Large intestine (tissue), 3 donors: ENCODE measurements around the gene ITGBL1. TPM values are rescaled to one million over a fixed set of nuclear protein-coding genes. Genes with fewer than 3 reads are reported as not detected.
"Not testable (repeated sequence)": the region's sequence is repeated elsewhere in the genome, so short reads cannot be mapped to it uniquely, and the experiment has no call there.

Experiments
- DNase-seq, 2 donors: peaks; one replicate each; pipeline versions ENCODE4 v3.0.0 to v3.0.0-alpha.2; 2013
- H3K27ac ChIP-seq: one replicate; pipeline ENCODE4 v1.5.1; 2013; ENCODE audit warnings: low read length
- H3K27me3 ChIP-seq: 2 replicates; pipeline ENCODE4 v1.6.1; 2013; ENCODE audit warnings: low read length; ENCODE audit not compliant: control insufficient read depth, insufficient read depth
- H3K36me3 ChIP-seq: 2 replicates; pipeline ENCODE4 v1.6.1; 2013; ENCODE audit warnings: low read length; ENCODE audit not compliant: control insufficient read depth, insufficient read depth
- H3K4me1 ChIP-seq: one replicate; pipeline ENCODE4 v1.6.1; 2013; ENCODE audit warnings: low read length; ENCODE audit not compliant: control insufficient read depth, insufficient read depth
- H3K4me3 ChIP-seq: one replicate; pipeline ENCODE4 v1.5.1; 2013; ENCODE audit warnings: low read length
- H3K9me3 ChIP-seq: one replicate; pipeline ENCODE4 v1.6.1; 2013; ENCODE audit warnings: mild to moderate bottlenecking, low read depth, low read length, moderate library complexity; ENCODE audit not compliant: control insufficient read depth
- WGBS: methylation state at CpG from one replicate; pipeline ENCODE4 v1.1.5; 2013; ENCODE audit warnings: low lambda C conversion rate; ENCODE audit not compliant: insufficient coverage; 5-methylcytosine and 5-hydroxymethylcytosine counted together
- polyA plus RNA-seq: library from polyadenylated mRNA; unstranded; fragments of 120-200 nt; gene quantifications from one replicate; pipeline ENCODE4 v1.2.1, GENCODE V29; 2013

Gene ITGBL1
- polyA plus RNA-seq, 1 donor: 0.13 TPM

DNA sequence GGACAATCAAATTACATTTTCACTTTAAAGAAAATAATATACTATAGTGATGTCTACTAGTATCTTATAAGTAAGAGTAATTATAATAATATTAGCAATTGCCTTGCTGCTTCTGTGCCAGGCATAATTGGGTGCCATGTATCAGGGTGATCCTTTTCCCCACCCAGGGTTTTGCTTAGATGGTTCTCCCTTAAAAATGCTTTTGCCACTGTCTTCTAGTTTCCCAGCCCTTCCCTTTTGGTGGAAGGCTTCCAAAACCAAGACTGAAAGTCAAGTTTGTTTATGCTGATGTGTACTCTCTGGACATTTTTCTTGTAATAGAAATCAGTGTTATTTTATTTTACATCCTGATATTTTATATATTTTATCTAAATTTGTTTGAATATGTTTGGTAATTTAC lies 77.8 kb downstream of the ITGBL1 start:
- H3K4me1 ChIP-seq: no peaks in the 10 kb centered on the region

DNA sequence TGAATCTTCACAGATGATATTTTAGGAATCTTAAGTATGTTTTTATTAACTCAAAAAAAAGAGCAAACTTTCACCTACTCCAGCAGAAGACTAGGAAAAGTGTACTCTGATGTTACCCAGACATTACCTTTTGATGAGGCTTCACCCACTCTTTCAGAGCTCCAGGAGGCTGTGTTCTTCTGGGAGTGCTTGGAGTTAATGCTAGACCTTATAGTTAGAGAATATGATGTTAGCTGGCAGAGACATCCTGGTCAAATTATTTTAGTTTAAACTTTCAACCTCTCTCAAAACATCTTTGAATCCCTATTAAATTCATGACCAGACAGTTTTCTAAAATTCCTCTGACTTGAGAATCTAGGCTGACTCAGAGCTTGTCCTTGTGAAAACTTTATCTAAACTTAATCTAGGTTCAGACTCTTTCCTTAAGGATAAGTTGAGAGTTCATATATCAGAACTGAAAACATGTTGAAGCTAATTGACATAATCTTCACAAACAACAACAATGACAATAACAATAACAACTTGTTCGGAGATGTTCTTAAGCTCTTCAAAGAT lies 82.8 kb downstream of the ITGBL1 start:
- H3K27me3 ChIP-seq: no peaks in the 10 kb centered on the region
- H3K9me3 ChIP-seq: no peaks in the 10 kb centered on the region
- no peak overlapping the region for H3K4me3 ChIP-seq
- no peak overlapping the region for H3K27ac ChIP-seq
- H3K36me3 ChIP-seq: no peaks in the 10 kb centered on the region
- DNase-seq: no peak
- H3K4me1 ChIP-seq: no peaks in the 10 kb centered on the region
- 83% methylated on average over 1 of the region's 1 CpG for WGBS

More for the DNA sequence above, 77.8 kb downstream of the ITGBL1 start:
- H3K27me3 ChIP-seq: no peaks in the 10 kb centered on the region
- no peaks in the 10 kb centered on the region for H3K36me3 ChIP-seq
- no peak overlapping the region for H3K27ac ChIP-seq
- H3K4me3 ChIP-seq: no peak overlapping the region
- no peaks in the 10 kb centered on the region for H3K9me3 ChIP-seq
- DNase-seq: no peak

DNA sequence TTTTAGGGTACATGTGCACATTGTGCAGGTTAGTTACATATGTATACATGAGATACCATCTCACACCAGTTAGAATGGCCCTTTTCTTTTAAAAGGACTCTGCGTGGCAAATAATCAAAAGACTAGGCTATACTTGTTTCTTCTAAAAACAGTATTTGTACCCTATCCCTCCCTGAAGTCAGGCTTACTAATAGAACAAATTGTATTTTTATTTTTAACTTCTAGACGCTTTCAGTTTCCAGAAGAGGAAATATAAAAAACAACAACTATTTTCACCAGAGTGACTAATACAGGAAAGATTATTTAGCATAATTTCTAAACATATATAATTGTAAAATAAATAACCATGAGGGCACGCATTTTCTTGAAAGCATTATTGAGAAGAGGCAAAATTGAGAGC lies 83.6 kb downstream of the ITGBL1 start:
- H3K27me3 ChIP-seq: no peaks in the 10 kb centered on the region
- DNase-seq: no peak
- 92% methylated on average over 2 of the region's 3 CpGs for WGBS
- no peak overlapping the region for H3K27ac ChIP-seq
- H3K4me3 ChIP-seq: no peak overlapping the region
- H3K4me1 ChIP-seq: no peaks in the 10 kb centered on the region
- H3K9me3 ChIP-seq: no peaks in the 10 kb centered on the region
- no peaks in the 10 kb centered on the region for H3K36me3 ChIP-seq

DNA sequence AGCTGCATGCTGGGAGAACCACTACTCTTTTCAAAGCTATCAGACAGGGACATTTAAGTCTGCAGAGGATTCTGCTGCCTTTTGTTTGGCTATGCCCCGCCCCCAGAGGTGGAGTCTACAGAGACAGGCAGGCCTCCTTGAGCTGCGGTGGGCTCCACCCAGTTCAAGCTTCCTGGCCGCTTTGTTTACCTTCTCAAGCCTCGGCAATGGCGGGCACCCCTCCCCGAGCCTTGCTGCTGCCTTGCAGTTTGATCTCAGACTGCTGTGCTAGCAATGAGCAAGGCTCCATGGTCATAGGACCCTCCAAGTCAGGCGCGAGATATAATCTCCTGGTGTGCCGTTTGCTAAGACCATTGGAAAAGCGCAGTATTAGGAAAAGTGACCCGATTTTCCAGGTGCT lies 92.1 kb downstream of the ITGBL1 start:
- H3K36me3 ChIP-seq, H3K4me1 ChIP-seq, H3K27me3 ChIP-seq, H3K27ac ChIP-seq, H3K4me3 ChIP-seq, H3K9me3 ChIP-seq, DNase-seq: not testable (repeated sequence)
- no CpG with 5 or more reads among the region's 11 CpGs for WGBS

DNA sequence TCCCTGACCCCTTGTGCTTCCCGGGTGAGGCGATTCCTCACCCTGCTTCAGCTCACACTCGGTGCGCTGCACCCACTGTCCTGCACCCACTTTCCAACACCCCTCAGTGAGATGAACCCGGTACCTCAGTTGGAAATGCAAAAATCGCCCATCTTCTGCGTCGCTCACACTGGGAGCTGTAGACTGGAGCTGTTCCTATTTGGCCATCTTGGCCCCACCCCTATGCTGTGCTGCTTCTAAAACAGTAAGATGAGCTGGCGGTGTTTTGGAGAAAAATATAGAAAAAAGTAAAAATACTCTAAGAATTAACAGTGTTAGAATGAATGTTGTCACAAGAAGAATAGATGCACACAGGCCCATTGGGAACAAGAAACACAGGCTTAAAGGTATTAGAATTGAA lies 92.5 kb downstream of the ITGBL1 start:
- no CpG with 5 or more reads among the region's 9 CpGs for WGBS
- Histone ChIP-seq H3K27ac (no peak overlapping the region), H3K4me1 (no peaks in the 10 kb centered on the region), H3K4me3 (no peak overlapping the region), H3K36me3 (no peaks in the 10 kb centered on the region), H3K27me3 (no peaks in the 10 kb centered on the region), H3K9me3 (no peaks in the 10 kb centered on the region)
- no peak for DNase-seq

DNA sequence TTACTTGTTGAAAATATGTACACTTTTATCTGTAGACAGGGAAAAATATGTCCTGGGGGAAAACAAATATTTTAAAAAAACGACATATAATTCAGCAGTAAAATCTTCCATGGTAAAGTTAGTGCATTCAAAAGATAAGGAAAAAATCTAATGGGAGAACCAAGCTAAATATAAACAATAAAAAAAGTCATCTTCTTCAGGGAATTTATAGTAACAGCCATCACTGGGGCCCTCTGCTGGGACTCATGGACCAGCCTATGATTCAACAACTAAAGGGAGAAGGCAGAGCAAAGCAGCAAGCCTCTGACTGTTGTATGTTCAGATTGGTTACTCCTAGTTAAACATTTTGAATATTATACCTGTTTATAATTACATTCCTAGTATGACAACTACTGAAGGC lies 93.0 kb downstream of the ITGBL1 start:
- no peak overlapping the region for H3K4me3 ChIP-seq
- H3K27ac ChIP-seq: no peak overlapping the region
- no peaks in the 10 kb centered on the region for H3K27me3 ChIP-seq
- no peak for DNase-seq
- 57% methylated on average over 1 of the region's 1 CpG for WGBS
- H3K4me1 ChIP-seq: no peaks in the 10 kb centered on the region
- H3K9me3 ChIP-seq: no peaks in the 10 kb centered on the region
- no peaks in the 10 kb centered on the region for H3K36me3 ChIP-seq

DNA sequence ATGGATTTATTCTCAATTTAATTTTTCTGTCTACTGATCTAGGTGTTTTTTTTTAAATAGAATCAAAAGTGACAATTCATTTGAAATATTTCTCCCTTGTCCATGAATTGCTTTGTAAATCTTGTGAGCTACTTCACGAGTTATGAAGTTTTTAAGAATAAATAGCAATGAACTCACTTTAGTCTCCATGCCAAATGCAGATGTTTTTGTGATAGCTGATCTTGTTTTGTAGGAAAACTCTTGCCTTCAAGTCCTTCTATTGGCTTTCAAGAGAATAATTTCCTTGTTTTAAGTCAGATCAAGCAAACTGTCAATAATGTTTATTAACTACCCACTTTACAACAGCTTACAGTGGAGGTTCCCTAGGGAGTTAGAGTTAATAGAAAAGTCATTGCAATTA lies 99.8 kb downstream of the ITGBL1 start:
- no CpG with 5 or more reads among the region's 1 CpG for WGBS
- Histone ChIP-seq H3K9me3 (no peaks in the 10 kb centered on the region), H3K36me3 (no peaks in the 10 kb centered on the region), H3K4me3 (no peak overlapping the region), H3K27ac (no peak overlapping the region), H3K27me3 (no peaks in the 10 kb centered on the region), H3K4me1 (no peaks in the 10 kb centered on the region)
- DNase-seq: no peak

DNA sequence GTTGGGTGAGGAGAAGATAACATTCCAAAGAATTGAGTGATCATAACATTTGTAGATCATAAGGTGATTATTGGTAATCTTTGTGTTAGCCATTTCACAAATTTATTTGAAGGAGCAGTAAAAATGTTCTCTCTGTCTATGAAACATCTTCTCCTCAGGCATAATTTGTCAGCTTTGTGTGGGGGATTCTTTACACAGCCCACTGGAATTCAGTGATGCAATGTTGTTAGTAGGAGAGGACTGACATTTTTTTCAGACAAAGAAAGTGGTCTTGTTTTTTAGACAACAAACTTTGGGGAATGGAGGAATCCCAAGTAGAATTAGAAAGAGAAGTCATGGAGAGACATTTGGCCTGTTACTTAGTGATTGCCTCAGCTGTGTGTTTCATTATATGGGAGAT lies 100.3 kb downstream of the ITGBL1 start:
- no peaks in the 10 kb centered on the region for H3K27me3 ChIP-seq

DNA sequence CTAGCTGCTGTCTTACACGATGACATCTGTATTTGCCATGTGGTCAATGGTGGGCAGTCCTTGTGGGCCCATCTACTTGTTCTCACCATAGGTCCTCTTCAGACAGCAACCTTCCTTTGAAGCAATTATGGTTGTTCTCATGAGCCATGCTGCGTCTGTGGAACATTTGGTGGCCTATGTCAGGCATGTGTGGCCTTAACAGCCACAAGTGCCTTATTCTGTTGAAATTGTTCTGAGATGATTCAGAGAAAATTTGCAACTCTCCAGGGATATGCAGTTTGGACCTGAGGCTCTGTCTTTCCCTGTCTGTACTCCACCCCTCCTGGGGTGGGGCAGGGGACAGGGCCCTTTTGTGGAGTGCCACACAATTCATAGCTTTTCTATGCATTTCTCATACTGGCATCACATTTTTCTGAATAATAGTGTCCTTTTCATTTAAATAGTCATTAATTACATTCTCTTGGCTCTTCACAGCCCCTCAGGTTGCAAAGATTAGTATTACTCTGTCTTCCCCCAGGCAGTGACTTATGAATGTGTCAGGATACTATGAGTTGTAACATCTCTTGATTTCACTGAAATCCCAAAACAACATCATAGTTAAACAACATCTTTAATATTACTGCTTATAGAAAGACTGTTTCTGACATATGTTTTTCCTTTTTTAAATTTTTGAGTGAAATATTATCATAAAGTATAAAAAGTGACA lies 102.1 kb downstream of the ITGBL1 start:
- no peak overlapping the region for H3K4me3 ChIP-seq
- no peaks in the 10 kb centered on the region for H3K36me3 ChIP-seq
- no peak for DNase-seq
- no peak overlapping the region for H3K27ac ChIP-seq
- no peaks in the 10 kb centered on the region for H3K9me3 ChIP-seq
- H3K4me1 ChIP-seq: no peaks in the 10 kb centered on the region
- no peaks in the 10 kb centered on the region for H3K27me3 ChIP-seq
- WGBS: no CpG with 5 or more reads among the region's 2 CpGs

More for the DNA sequence above, 100.3 kb downstream of the ITGBL1 start:
- no peaks in the 10 kb centered on the region for H3K4me1 ChIP-seq
- no peak for DNase-seq
- no peaks in the 10 kb centered on the region for H3K9me3 ChIP-seq
- no peaks in the 10 kb centered on the region for H3K36me3 ChIP-seq
- no peak overlapping the region for H3K4me3 ChIP-seq
- no peak overlapping the region for H3K27ac ChIP-seq

DNA sequence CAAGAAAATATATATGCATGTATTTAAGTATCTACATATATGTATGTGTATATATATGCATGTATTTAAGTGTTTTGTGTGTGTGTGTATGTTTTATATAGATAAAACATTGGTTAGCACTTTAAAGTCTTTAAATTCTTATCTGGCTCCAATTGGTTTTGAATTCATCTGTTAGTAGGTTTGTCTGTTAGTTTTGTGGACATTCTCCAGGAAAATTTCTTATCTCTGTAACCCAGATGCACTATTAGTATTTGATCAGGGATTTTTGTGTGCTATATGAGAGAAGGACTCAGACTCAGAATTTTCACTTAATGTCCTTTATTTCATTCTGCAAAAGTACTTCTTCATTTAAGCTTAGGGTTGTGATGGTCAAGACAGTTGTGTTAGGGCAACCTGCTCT lies 103.1 kb downstream of the ITGBL1 start:
- no peak for DNase-seq
- H3K36me3 ChIP-seq: no peaks in the 10 kb centered on the region
- no peaks in the 10 kb centered on the region for H3K9me3 ChIP-seq
- H3K4me3 ChIP-seq: no peak overlapping the region
- H3K27ac ChIP-seq: no peak overlapping the region
- H3K27me3 ChIP-seq: no peaks in the 10 kb centered on the region
- no peaks in the 10 kb centered on the region for H3K4me1 ChIP-seq

DNA sequence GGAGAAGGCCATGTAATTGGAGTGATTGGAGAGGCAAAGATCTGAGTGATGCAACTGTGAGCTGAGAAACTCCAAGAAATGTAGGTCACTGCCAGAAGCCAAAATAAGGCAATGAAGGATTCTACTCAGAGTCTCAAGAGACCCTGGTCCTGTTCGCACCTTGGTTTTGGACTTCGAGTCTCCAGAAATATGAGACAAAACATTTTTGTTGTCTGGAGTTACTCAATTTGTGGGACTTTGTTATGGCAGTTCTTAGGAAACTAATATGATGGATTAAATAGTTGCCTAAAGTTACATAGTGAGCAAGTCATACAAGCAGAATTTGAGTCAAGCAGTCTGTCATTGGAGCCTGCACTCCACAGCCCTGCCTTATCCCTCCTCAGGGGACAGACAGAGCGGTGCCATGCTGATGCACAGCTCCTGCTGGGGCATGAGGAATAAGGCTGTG lies 104.2 kb downstream of the ITGBL1 start:
- Histone ChIP-seq H3K4me1 (no peaks in the 10 kb centered on the region), H3K27me3 (no peaks in the 10 kb centered on the region), H3K4me3 (no peak overlapping the region), H3K9me3 (no peaks in the 10 kb centered on the region), H3K36me3 (no peaks in the 10 kb centered on the region), H3K27ac (no peak overlapping the region)
- WGBS: no CpG with 5 or more reads among the region's 3 CpGs
- DNase-seq: no peak
